Measurements from ENCODE around the gene TMEM35A.
A peak's percentile ranks its signal among the peaks of the same experiment; 100 is the strongest.
"Not testable (repeated sequence)": the region's sequence is repeated elsewhere in the genome, so short reads cannot be mapped to it uniquely, and the experiment has no call there.

The TMEM35A gene, protein sequence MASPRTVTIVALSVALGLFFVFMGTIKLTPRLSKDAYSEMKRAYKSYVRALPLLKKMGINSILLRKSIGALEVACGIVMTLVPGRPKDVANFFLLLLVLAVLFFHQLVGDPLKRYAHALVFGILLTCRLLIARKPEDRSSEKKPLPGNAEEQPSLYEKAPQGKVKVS

GRCh38 chrX:101078716-101079598 lies at the start of gene TMEM35A:
TSS of gene TMEM35A (plus strand) at chrX:101078879. CDS start at chrX:101079003, 124 bp downstream.
- DNase-seq: no peak

DNA sequence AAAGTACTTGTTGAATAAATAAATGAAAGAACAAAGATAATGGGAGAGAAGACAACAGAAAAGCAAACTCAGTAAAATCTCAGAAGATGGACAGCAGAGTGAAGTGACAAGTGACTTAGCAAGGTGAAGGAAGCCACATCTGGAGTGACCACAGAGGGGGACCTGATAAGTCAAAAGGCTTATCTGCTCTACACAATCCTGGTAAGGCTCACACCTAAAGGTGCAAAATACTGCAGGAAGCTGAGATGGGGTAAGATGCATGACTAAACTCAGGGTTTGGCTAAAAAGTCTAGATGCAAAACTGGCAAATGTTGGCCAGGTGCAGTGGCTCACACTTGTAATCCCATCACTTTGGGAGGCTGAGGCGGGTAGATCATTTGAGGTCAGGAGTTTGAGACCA lies 49.0 kb upstream of the TMEM35A start:
- no peak for DNase-seq

DNA sequence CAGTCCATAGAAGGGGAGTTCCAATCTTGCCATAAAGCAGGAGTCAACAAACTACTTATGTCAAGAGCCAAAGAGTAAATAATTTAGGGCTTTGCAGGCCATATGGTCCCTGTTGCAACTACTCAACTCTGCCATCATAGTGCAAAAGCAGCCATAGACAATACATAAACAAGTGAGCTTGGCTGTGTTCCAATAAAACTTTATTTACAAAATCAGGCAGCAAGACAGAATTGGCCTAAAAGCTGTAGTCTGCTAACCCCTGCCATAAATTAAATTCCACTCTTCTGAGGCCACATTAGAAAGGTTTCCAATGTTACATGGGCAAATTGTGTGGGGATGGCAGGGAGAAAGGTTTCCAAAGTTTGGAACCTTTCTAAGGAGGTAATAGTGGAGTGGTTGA lies 41.4 kb upstream of the TMEM35A start:
- no peak for DNase-seq

DNA sequence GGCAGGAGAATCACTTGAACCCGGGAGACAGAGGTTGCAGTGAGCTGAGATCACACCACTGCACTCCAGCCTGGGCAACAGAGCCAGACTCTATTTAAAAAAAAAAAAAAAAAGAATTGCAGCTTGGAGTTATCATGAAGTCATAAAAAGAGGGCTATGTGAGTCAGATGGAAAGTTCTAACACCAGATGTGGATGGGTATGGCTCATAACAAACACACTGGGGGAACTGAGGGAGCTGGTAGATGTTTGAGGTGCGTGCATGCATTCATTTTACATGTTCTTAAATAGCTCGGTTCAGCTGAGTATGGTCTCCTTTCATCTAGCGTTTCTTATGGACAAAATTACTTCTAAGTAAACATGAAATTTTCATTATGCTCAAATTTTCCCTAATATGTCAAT lies 38.5 kb upstream of the TMEM35A start:
- no peak for DNase-seq

GRCh38 chrX:101051153-101051548 lies 27.5 kb upstream of the TMEM35A start:
- DNase-seq: no peak

GRCh38 chrX:101051549-101052302 lies 27.0 kb upstream of the TMEM35A start, which contains the start of gene TRMT2B:
TSS of gene TRMT2B (minus strand) at chrX:101052111. CDS start at chrX:101042289, 9,822 bp downstream.
- peak; percentile 25 to 77 (median 49) for DNase-seq

DNA sequence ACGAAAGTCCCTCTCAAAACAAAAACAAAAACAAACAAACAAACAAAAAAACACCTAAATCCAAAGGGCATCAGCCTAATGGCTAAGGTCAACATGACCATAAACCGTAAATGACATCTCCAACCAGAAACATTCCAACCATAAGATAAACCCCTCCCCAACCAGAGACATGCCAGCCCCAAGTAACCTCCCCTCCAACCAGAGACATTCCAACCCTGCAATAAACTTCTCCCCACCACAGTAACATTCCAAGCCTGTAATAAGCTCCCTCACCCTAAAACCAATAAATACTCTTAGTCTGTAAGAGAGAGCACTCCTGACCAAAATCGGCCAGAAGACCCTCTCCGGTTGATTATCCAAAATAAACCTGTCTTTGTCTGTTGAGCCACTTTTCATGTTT lies 22.1 kb upstream of the TMEM35A start:
- not testable (repeated sequence) for DNase-seq

- DNase-seq: no peak
Observed at GRCh38 chrX:101057093-101057714, 21.5 kb upstream of the TMEM35A start.

GRCh38 chrX:101062176-101062575 lies 16.5 kb upstream of the TMEM35A start:
- no peak for DNase-seq

GRCh38 chrX:101071582-101071981 lies 7.1 kb upstream of the TMEM35A start:
- no peak for DNase-seq

DNA sequence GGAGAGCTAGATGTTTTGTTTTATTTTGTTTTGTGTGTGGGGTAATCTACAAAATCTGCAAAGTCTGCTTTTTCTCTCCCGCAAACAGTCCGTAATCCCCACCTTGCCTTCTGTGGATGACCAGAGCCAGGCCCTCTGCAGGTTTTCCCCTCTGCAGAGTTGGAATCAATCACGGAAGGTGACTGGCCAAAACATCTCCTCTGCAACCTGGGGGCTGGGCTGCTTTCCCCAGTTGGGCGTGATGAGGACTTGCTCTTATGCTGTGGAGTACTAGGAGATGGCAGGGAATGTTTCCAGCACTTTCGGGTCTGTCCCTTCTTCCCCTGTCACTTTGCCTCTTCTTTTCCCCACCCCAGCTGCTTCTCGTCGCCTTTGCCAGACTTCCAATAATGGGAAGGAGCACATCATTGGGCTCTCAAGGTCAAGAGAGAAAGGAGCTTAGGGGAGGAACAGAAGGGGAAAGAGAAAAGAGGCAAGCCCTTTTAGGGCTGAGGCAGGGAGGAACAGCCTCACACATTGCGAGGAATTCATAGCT lies 1.1 kb downstream of the TMEM35A start:
- no peak for DNase-seq

- no peak for DNase-seq
Observed at GRCh38 chrX:101080326-101081124, 1.8 kb downstream of the TMEM35A start.

DNA sequence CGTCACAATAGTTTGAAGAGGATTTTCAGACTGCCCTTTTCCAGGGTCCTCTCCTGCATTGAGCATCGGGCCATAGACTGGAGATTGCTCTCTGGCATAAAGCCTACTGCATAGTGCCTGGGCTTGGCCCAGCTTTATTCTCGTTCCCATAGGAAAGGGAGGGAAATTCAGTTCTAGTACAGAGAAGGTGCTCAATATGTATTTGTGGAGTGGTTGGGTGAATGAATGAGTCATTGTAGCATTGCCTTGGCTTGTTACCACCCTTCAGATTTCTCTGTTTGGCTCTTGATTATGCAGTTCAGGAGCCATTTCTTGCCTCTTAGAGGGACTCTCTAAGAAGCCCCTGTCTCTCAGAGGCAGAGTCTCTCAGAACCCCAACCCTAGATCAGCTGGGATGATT lies 2.6 kb downstream of the TMEM35A start:
- no peak for DNase-seq

GRCh38 chrX:101091817-101092216 lies 13.1 kb downstream of the TMEM35A start:
- no peak for DNase-seq

DNA sequence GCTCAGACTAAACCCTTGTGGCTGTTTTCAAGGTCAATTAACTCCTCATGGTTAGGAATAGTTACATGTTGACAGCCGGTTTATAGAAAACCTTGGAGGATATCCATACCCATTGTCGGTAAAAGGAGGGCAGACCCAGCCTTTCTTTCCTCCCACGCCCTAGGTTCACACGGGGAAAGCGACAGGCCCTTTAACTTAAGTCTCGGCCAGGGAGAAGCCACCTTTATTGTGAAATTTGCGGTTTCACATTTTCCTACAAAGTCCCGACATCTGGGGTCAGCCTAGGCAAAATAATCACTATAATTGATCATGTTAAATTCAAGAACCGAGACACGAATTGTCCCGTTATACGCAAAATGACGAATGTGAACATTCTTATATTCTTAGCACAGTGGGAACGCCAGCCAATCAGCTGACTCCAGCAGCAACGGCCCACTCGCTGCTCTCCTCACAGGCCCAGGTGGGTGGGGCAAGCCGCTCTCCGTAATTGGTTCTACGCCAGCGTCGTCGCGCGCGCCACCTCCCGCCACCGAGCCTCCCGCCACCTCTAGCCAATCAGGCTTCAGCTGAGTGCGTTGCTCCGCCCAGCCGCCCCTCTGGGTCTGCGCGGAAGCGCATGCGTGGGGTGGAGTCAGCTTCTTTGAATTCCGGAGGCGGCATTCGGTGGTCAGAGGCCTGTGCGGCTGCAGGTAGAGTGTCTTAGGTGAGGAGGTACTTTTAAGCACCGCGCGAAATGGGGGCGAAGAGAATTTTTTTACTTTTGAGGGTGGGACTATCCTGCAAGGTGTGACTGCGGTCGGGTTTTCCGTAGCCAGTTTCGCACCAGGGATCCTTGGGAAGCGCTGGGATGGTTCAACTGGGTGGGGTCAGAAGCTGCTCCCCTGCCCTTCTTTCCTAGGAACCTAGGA lies 19.1 kb downstream of the TMEM35A start, which contains the start of gene CENPI:
TSS of gene CENPI (plus strand) at position 659 of the 908 bp plus-strand sequence. CDS start 2,867 bp downstream, outside the sequence.
- DNase-seq: peak; percentile 70 to 89 (median 80)

- no peak for DNase-seq
Observed at GRCh38 chrX:101108284-101108683, 29.6 kb downstream of the TMEM35A start.

DNA sequence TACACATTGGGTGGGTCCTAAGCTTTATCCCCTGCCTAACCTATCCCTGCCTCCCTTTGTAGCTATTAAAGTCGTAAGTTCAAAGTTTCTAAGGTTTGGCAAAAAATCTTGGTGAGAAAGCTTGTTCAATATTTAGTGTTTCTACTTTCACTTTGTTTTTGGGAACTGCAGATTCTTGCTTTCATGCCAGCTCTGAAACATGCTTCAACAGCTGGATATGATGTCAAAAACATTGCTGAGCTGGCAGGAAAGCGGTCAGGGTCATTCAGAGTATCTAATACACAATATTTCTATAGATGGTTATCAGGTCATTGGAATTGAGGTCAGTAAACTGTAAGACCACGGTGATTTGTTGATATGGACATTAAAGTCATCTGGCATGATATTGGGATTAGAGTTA lies 39.0 kb downstream of the TMEM35A start:
- no peak for DNase-seq

GRCh38 chrX:101136235-101136634 lies 57.6 kb downstream of the TMEM35A start:
- DNase-seq: no peak

All from activated naive CD4-positive, alpha-beta T cell (primary cell).